Glutamatergic neuron (in vitro differentiated cells): ENCODE data around the gene ELMO1. TPM values are rescaled to one million over a fixed set of nuclear protein-coding genes. Genes with fewer than 3 reads are reported as not detected.

Experiments used
- DNase-seq: peaks from one replicate; pipeline ENCODE4 v3.0.0; 2022
- H3K27ac Mint-ChIP-seq: one replicate; pipeline ENCODE4 v1.8.0; 2020; ENCODE audit warnings: mild to moderate bottlenecking, mixed read lengths, inconsistent platforms; ENCODE audit not compliant: unreplicated experiment
- H3K27me3 Mint-ChIP-seq: one replicate; pipeline ENCODE4 v1.8.0; 2020; ENCODE audit warnings: mild to moderate bottlenecking, moderate library complexity, mixed read lengths, inconsistent platforms; ENCODE audit not compliant: unreplicated experiment
- H3K36me3 Mint-ChIP-seq: one replicate; pipeline ENCODE4 v1.8.0; 2020; ENCODE audit warnings: mild to moderate bottlenecking, mixed read lengths, inconsistent platforms; ENCODE audit not compliant: unreplicated experiment
- H3K4me1 Mint-ChIP-seq: one replicate; pipeline ENCODE4 v1.8.0; 2020; ENCODE audit warnings: mild to moderate bottlenecking, low read depth, mixed read lengths, inconsistent platforms; ENCODE audit not compliant: unreplicated experiment
- H3K4me3 Mint-ChIP-seq: one replicate; pipeline ENCODE4 v1.8.0; 2020; ENCODE audit warnings: mild to moderate bottlenecking, mixed read lengths, inconsistent platforms; ENCODE audit not compliant: unreplicated experiment
- H3K9me3 Mint-ChIP-seq: one replicate; pipeline ENCODE4 v1.8.0; 2020; ENCODE audit warnings: mild to moderate bottlenecking, moderate library complexity, mixed read lengths, inconsistent platforms; ENCODE audit not compliant: unreplicated experiment
- total RNA-seq: library from RNA; stranded (reverse); fragmentation: NEBNext Ultra II Directional; extraction: Animal tissue kit (Norgen Biotek cat#: 25700); gene quantifications from one replicate; pipeline ENCODE4 v1.2.1, GENCODE V29; 2021; ENCODE audit not compliant: unreplicated experiment
- TF ChIP-seq, protein P1 (sequence below): fragments of 200-600 bp; sonication (generic); IDR thresholded peaks from one replicate; pipeline ENCODE4 v1.5.0; 2021; ENCODE audit not compliant: partially characterized antibody, unreplicated experiment

The ELMO1 gene
- total RNA-seq, 1 donor from 2014 or later = 5.5 TPM

DNA sequence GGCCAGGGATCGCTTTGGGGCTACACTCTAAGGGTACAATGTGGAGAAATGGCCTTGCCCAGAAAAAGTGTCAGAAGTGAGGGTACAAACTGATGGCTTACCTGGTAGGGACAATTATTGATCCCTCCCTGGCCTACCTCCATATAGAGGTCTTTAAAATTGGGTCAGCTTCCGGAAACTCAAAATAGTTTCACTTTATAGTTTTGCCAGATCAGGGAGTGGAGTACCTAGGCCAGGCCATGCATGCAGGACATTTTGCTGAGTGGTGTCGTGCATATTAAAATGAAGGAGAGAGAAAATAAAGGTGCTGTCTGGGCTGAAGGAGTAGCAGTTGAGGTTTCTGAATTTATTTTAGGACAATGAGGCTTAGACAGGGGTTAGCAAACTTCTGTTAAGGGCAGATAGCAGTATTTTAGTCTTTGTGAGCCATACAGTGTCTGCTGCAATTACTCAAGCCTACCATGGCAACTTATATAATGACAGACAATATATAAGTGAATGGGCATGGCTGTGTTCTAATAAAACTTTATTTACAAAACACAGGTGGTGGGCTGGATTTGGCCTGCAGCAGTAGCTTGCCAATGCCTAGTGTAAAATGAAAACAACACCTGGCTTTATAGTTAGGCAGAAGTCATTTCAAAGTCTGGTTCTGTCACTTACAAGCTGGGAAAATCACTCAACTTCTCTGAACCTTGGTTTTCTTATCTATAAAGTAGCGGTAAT is 547.5 kb downstream of the ELMO1 start:
- no peak for DNase-seq
- H3K36me3 Mint-ChIP-seq = no peaks in the 10 kb centered on the region
- TF ChIP-seq, protein P1, sequence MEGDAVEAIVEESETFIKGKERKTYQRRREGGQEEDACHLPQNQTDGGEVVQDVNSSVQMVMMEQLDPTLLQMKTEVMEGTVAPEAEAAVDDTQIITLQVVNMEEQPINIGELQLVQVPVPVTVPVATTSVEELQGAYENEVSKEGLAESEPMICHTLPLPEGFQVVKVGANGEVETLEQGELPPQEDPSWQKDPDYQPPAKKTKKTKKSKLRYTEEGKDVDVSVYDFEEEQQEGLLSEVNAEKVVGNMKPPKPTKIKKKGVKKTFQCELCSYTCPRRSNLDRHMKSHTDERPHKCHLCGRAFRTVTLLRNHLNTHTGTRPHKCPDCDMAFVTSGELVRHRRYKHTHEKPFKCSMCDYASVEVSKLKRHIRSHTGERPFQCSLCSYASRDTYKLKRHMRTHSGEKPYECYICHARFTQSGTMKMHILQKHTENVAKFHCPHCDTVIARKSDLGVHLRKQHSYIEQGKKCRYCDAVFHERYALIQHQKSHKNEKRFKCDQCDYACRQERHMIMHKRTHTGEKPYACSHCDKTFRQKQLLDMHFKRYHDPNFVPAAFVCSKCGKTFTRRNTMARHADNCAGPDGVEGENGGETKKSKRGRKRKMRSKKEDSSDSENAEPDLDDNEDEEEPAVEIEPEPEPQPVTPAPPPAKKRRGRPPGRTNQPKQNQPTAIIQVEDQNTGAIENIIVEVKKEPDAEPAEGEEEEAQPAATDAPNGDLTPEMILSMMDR = no peak
- peaks cover 7% of the 10 kb centered on the region for H3K4me1 Mint-ChIP-seq
- peaks cover 7% of the 10 kb centered on the region for H3K9me3 Mint-ChIP-seq
- H3K27ac Mint-ChIP-seq = no peak overlapping the region
- H3K27me3 Mint-ChIP-seq = peaks cover 5% of the 10 kb centered on the region
- no peak overlapping the region for H3K4me3 Mint-ChIP-seq

DNA sequence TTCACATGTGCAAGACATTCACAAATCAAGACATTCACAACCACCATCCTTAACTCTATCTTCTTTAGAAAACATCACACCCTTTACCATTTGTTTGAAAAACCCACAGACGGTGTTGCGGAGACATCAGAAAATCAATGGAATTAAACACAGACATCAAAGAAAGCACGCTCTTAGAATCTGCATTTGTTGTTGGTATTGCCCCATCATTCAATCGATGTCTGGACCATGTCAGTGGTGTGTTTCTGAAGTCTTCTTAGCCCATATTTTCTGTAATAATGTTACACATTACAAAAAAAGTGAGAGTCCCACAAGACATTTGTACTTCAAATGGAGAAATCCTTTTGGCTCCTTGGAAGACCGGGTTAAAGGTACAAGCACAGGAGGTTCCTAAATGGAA is 550.5 kb downstream of the ELMO1 start:
- no peaks in the 10 kb centered on the region for H3K36me3 Mint-ChIP-seq
- H3K27me3 Mint-ChIP-seq = peaks cover 4% of the 10 kb centered on the region
- TF ChIP-seq, protein P1 = no peak
- H3K4me3 Mint-ChIP-seq = no peak overlapping the region
- peaks cover 7% of the 10 kb centered on the region for H3K9me3 Mint-ChIP-seq
- no peaks in the 10 kb centered on the region for H3K4me1 Mint-ChIP-seq
- DNase-seq = no peak
- no peak overlapping the region for H3K27ac Mint-ChIP-seq

DNA sequence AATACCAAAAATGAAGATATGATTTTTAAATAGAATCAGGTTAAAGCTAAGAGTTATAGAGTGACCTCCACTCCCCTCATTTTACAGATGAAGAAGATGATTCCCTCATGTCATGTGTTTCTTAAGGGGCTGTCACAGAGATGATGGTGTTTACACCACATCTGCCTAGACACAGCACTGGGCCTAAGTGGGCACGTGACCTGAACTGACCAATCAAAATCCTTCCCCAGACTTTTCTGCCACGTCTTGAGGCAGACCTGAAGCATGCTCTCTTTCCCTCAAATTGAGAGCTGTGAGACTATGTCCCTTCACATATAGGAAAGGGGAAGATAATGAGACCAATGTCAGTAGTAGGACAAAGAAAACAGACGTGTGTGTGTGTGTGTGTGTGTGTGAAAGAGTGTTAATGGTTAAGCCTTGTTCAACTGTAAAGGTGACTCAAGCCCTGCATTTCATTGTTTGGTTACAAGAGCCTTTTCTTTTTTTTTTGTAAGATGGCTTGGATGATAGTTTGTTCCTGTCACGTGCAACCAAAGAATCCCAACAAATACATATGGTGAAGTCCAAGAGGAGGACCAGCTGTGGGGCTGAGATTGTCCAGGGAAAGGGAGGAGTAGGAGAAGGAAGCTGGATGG is 551.6 kb downstream of the ELMO1 start:
- H3K4me1 Mint-ChIP-seq = no peaks in the 10 kb centered on the region
- H3K9me3 Mint-ChIP-seq = peaks cover 5% of the 10 kb centered on the region
- no peaks in the 10 kb centered on the region for H3K36me3 Mint-ChIP-seq
- H3K4me3 Mint-ChIP-seq = no peak overlapping the region
- TF ChIP-seq, protein P1 = no peak
- no peaks in the 10 kb centered on the region for H3K27me3 Mint-ChIP-seq
- H3K27ac Mint-ChIP-seq = no peak overlapping the region
- DNase-seq = no peak

DNA sequence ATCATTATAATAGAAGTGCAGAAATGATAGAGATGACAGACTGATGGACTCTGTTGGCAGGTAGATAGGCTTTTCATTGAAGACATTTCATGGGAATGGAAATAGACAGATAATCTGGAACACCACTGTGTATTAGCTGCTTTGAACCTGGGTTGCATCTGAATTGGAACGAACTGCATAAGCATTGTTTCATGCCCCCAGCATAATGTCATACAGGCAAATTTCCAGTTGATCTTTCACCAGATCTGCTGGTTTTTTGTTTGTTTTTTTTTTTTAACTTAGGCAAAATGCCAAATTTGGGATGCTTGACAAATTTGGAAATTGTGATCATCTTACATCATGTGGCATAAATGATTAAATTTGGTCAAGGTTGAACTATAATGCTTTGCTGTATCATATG is 552.2 kb downstream of the ELMO1 start:
- no peak for DNase-seq
- H3K36me3 Mint-ChIP-seq = no peaks in the 10 kb centered on the region
- H3K4me3 Mint-ChIP-seq = no peak overlapping the region
- H3K27ac Mint-ChIP-seq = no peak overlapping the region
- H3K9me3 Mint-ChIP-seq = peaks cover 5% of the 10 kb centered on the region
- TF ChIP-seq, protein P1 = no peak
- H3K27me3 Mint-ChIP-seq = no peaks in the 10 kb centered on the region
- H3K4me1 Mint-ChIP-seq = no peaks in the 10 kb centered on the region

DNA sequence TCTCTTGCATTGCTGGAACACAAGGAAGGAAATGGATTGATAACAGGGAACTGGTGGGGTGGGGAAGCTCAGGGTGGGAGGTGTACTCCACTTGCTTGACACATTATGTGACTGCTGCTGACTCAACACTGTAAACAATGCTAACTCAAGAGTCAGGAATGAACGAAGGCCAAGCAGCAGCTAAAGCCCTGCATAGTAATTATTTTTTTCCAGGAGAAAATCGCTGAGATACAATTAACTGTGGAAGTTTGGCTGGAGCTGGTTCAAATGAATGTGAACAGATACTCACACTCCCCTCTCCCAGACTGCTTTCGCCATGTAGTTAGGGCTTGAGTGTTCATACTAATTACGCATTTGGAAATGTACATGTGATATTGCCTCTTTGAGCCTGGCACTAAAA is 553.5 kb downstream of the ELMO1 start:
- no peaks in the 10 kb centered on the region for H3K4me1 Mint-ChIP-seq
- no peak overlapping the region for H3K4me3 Mint-ChIP-seq
- no peaks in the 10 kb centered on the region for H3K27me3 Mint-ChIP-seq
- TF ChIP-seq, protein P1 = no peak
- no peaks in the 10 kb centered on the region for H3K36me3 Mint-ChIP-seq
- no peak overlapping the region for H3K27ac Mint-ChIP-seq
- no peak for DNase-seq
- H3K9me3 Mint-ChIP-seq = peaks cover 5% of the 10 kb centered on the region
